DMS 273 (cell line): ENCODE data around the gene MRM2.

ENCODE experiments used
- DNase-seq: peaks from one replicate; lab custom pipeline; 2025; ENCODE audit not compliant: unreplicated experiment; lab: John Stamatoyannopoulos, UW

MRM2 gene

GRCh38 chr7:2241580-2242540 lies at the start of gene MRM2, which contains the start of gene NUDT1:
Gene MRM2, minus strand, starts transcription at chr7:2242205. Its CDS starts 36 bp downstream, at chr7:2242169.
Gene NUDT1, plus strand, starts transcription at chr7:2242226. Its CDS starts 2,349 bp downstream, at chr7:2244575.
- DNase-seq = peak; percentile 92

- no peak for DNase-seq
Measured at GRCh38 chr7:2290877-2291276, 48.9 kb upstream of the MRM2 start.

GRCh38 chr7:2289621-2290020 lies 47.6 kb upstream of the MRM2 start:
- no peak for DNase-seq

DNA sequence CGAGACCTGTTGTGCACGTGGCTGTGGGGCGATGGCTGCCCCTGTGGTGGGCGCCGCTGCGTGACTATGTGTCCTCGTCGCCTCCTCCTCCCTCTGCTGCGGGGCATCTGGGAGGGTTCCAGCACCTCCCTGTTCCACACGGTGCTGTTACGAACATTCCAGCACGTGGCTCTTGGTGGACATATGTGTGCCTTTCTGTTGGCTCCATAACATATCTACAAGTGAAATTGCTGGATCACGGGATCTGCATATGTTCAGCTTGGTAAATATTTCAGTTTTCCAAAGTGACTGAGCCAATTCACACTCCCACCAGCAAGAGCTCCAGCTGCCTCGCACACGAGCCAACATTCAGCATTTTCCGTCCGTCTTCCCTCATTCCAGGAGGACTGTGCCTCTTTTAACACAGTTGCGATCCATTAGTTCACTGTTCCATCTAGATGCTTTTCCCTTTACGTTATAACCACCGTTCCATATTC lies 47.1 kb upstream of the MRM2 start:
- no peak for DNase-seq

- no peak for DNase-seq
Measured at GRCh38 chr7:2288503-2288902, 46.5 kb upstream of the MRM2 start.

GRCh38 chr7:2287745-2288144 lies 45.7 kb upstream of the MRM2 start:
- DNase-seq = no peak

DNA sequence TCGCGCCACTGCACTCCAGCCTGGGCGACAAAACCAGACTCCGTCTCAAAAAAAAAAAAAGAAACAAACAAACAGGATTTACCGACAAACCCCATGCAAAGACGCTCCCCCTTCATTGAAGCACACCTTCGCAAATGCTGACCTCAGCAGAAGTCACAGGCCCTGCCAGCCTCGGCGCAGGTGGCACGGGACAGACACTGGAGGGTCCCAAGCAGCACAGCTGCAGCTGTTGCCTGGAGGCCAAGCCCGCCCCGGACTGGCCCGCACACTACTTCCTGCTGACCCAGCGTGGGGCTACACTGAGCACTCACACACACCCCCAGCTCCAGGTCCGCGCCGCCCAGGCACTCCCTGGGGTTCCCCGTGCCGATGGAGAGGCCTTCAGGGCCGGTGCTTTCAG lies 41.1 kb upstream of the MRM2 start:
- no peak for DNase-seq

- no peak for DNase-seq
Measured at GRCh38 chr7:2282185-2282751, 40.3 kb upstream of the MRM2 start.

- DNase-seq = peak; percentile 87
Measured at GRCh38 chr7:2281541-2281940, 39.5 kb upstream of the MRM2 start.

DNA sequence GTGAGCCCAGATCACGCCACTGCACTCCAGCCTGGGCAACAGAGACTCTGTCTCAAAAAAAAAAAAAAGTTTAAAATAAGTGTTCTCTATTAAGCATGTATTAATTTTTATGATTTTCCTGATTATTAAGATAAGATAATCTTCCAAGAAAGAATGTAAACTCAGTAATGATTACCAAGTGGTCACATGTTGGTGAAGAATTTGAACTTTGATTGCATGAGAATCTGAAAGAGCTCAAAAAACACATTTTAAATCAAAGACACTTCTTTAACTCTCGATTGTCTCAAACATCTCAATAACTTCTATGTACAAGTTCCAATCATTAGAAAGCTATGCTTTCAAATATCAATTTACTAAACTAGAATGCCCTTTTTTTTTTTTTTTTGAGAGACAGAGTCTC lies 38.4 kb upstream of the MRM2 start:
- no peak for DNase-seq

DNA sequence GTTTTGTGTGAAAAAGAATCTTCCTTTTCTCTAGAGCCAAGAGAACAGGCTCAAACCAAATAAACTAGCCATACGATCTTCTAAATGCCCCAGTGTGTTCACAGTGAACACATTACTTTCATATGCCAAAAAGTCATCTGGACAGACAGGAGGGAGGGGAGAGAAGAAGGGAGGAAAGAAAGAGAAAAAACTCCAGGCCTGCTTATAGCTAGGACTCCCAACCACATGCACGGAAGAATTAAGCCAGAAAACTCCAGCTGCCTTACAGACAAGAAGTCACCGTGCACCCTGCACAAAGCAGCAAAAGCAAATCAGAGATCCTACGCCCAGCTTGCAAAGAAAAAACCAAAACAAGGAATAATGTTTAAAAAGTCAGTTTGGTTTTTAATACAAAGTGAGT lies 37.9 kb upstream of the MRM2 start:
- DNase-seq = peak; percentile 79

DNA sequence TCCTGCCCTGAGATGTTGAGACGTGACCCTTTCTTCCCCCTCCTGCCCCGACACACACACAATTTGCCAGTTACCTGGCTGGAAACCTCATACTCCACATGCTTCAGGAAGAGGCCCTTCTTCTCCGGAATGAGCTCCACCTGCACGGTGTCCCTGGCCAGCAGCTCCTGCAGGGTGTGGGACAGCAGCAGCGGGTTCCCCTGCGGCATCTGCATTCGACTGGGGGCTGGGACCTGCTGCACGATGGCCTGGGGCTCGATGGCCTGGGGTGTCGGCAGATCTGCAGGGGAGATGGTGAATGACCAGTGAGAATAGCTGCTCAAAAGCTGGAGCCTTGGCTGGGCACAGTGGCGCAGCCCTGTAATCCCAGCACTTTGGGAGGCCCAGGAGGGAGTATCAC lies 36.0 kb upstream of the MRM2 start:
- DNase-seq = no peak

- no peak for DNase-seq
Measured at GRCh38 chr7:2276107-2276506, 34.1 kb upstream of the MRM2 start.

- DNase-seq = no peak
Measured at GRCh38 chr7:2275101-2275500, 33.1 kb upstream of the MRM2 start.

GRCh38 chr7:2274666-2275065 lies 32.7 kb upstream of the MRM2 start:
- no peak for DNase-seq

DNA sequence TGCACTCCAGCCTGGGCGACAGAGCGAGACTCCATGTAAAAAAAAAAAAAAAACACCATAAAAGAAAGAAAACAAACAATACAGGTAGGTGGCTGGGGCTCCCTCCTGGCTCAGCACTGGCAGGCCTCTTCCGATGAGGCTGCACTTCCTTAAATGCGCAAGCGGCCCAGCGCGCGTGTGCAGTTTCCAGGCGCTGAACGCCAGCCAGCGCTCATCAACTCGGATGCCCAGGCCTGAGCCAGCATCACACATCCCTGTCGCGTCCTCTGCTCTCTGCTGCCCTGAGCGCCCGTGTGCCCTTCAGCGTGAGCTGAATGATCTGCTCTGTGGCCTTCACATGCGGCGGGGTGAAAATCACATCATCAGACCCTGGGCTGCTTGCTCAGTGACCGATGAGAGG lies 31.9 kb upstream of the MRM2 start:
- no peak for DNase-seq

- DNase-seq = no peak
Measured at GRCh38 chr7:2272031-2272430, 30.0 kb upstream of the MRM2 start.

GRCh38 chr7:2271273-2272026 lies 29.4 kb upstream of the MRM2 start:
- DNase-seq = no peak

- no peak for DNase-seq
Measured at GRCh38 chr7:2270495-2270894, 28.5 kb upstream of the MRM2 start.

- DNase-seq = peak; percentile 60
Measured at GRCh38 chr7:2269991-2270460, 28.0 kb upstream of the MRM2 start.
